ENCODE measurements around the gene GTSE1. TPM values are rescaled to one million over a fixed set of nuclear protein-coding genes. Genes with fewer than 3 reads are reported as not detected.
A peak's percentile ranks its signal among the peaks of the same experiment; 100 is the strongest.
"Not testable (repeated sequence)": the region's sequence is repeated elsewhere in the genome, so short reads cannot be mapped to it uniquely, and the experiment has no call there.

GTSE1 gene
- total RNA-seq, 2 experiments from 2014 or later, result 96.4 to 103 TPM

DNA sequence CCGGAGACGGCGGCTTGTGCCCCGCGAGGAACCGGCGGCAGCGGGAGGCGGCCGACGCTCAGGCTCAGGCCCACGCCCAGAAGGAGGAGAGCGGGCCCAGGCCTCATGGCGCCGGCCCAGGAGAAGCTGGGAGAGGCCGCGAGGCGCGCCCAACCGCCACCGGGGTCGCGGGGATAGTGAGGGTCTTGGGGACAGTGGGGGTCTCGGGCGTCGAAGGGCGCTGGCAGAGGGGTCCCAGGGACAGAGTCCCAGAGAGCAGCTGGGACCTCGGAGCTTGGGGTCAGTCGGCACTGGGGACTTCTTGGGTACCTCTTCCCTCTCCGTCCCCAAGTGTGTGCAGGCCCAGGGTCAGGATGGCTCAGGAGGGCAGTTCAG is 33.5 kb upstream of the GTSE1 start, which contains the start of gene PKDREJ:
Gene PKDREJ, minus strand, starts transcription at position 128 of the 375 bp plus-strand sequence. Its CDS starts 21 bp downstream, at position 107.
- Mint-ChIP-seq H3K36me3 (ENCODE audit: low read depth) (peaks cover 24% of the 10 kb centered on the region), H3K4me1 (peaks cover 12% of the 10 kb centered on the region), H3K27me3 (peaks cover 81% of the 10 kb centered on the region), H3K9me3 (peaks cover 30% of the 10 kb centered on the region), H3K4me3 (no peak within 1 kb of the TSS), H3K27ac (no peak within 1 kb of the TSS)
- ChIA-PET POLR2A (no interaction called here), CTCF (interaction anchor here (0.6 kb wide), 1 partner anchor 40 kb away, joined by 3 read pairs; no protein-coding TSS in a partner anchor)
- no peak for DNase-seq

DNA sequence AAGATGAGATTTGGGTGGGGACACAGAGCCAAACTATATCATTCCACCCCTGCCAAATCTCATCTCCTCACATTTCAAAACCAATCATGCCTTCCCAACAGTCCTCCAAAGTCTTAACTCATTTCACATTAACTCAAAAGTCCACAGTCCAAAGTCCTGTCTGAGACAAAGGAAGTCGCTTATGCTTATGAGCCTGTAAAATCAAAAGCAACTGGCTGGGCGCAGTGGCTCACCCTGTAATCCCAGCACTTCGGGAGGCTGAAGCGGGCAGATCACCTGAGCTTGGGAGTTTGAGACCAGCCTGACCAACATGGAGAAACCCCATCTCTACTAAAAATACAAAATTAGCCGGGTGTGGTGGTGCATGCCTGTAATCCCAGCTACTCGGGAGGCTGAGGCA is 32.1 kb upstream of the GTSE1 start:
- H3K27me3 Mint-ChIP-seq, result peaks cover 70% of the 10 kb centered on the region
- CTCF ChIA-PET, result interaction anchor here (1.3 to 1.6 kb wide), 2 partner anchors 9 to 16 kb away, joined by 3 to 4 read pairs; no protein-coding TSS in a partner anchor
- POLR2A ChIA-PET, H3K27ac Mint-ChIP-seq, H3K4me3 Mint-ChIP-seq, DNase-seq: not testable (repeated sequence)
- peaks cover 24% of the 10 kb centered on the region for H3K36me3 Mint-ChIP-seq (ENCODE audit: low read depth)
- peaks cover 15% of the 10 kb centered on the region for H3K4me1 Mint-ChIP-seq
- peaks cover 25% of the 10 kb centered on the region for H3K9me3 Mint-ChIP-seq

DNA sequence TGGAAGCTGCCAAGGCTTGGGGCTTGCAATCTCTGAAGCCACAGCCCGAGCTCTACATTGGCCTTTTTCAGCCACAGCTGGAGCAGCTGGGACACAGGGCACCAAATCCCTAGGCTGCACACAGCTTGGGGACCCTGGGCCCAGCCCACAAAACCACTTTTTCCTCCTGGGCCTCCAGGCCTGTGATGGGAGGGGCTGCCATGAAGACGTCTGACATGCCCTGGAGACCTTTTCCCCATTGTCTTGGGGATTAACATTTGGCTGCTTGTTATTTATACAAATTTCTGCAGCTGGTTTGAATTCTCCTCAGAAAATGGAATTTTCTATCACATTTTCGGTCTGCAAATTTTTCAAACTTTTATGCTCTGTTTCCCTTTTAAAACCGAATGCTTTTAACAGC is 31.0 kb upstream of the GTSE1 start:
- Mint-ChIP-seq H3K36me3 (ENCODE audit: low read depth) (peaks cover 24% of the 10 kb centered on the region), H3K4me1 (peaks cover 17% of the 10 kb centered on the region), H3K27me3 (peaks cover 58% of the 10 kb centered on the region), H3K9me3 (peaks cover 25% of the 10 kb centered on the region)
- H3K4me3 Mint-ChIP-seq, H3K27ac Mint-ChIP-seq, POLR2A ChIA-PET, DNase-seq: not testable (repeated sequence)
- CTCF ChIA-PET, result interaction anchor here (0.6 to 1.6 kb wide), 4 partner anchors 10 to 149 kb away, joined by 3 to 4 read pairs (median 3); no protein-coding TSS in a partner anchor

DNA sequence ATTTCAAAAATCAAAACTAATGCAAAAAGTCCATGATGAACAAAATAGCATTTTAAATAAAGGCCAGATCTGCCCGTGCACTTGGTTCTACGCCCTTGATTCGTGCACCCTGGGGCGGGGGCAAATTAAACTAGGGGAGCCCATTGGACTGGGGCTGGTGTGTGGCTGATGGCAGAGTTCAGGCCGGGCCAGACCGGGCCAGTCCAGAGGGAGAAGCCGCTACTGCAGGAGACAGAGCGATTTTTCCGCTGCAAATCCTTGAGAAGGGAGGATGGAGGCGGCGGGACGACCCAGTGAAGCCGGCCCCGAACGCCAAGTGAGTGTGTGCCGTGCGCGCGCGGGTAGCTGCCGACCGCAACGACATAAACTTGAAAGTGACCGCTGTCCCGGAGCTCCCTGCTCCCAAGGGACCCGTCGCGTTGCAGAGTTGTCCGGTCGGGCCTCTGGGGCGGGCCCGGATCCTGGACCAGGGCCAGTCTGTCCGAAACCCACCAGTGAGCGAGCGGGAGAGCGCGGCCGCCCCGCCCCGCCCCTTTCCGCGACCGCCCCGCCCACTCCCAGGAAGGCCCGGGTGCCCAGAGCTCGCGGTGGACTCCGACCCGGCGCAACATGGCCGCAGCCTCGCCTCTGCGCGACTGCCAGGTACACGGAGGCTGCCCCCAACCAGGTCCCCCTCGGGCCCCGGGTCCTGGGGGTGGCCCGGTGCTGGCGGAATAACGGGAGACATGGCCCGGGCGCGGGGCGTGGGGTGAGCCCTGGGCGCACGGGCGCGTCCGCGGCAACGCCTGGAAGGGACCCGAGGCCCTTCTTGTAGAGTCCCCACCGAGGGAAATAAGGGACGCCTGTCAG is 29.0 kb upstream of the GTSE1 start, which contains the start of gene TTC38:
Gene TTC38, plus strand, starts transcription at position 578 of the 849 bp plus-strand sequence. Its CDS starts 32 bp downstream, at position 610.
- Mint-ChIP-seq H3K4me3 (peak within 1 kb of the TSS; percentile 81), H3K36me3 (ENCODE audit: low read depth) (peaks cover 19% of the 10 kb centered on the region), H3K4me1 (peaks cover 17% of the 10 kb centered on the region), H3K9me3 (peaks cover 19% of the 10 kb centered on the region), H3K27ac (peak within 1 kb of the TSS; percentile 83), H3K27me3 (peaks cover 39% of the 10 kb centered on the region)
- ChIA-PET POLR2A (interaction anchor here (0.8 kb wide), 1 partner anchor 10 kb away, joined by 4 read pairs; no protein-coding TSS in a partner anchor), CTCF (interaction anchor here (1.1 to 1.5 kb wide), 5 partner anchors 10 to 117 kb away, joined by 3 to 5 read pairs (median 5); partner anchors contain the start of gene PPARA)
- peak; percentile 54 for DNase-seq

DNA sequence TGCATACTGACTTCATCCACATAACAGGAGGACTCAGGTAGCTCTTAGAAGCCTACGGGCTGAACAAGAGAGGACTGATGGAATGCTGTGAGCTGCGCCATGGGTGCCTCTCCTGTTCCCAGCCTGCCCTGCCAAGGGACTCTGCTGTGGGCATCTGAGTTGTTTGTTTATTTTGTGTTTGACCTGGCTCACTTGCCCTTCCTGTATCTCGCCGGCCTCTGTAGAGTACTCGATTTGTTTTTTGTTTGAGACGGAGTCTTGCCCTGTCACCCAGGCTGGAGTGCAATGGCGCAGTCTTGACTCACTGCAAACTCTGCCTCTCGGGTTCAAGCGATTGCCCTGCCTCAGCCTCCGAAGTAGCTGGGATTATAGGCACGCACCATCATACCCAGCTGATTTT is 27.1 kb upstream of the GTSE1 start:
- Mint-ChIP-seq H3K4me1 (peaks cover 13% of the 10 kb centered on the region), H3K27ac (no peak overlapping the region), H3K4me3 (peak overlapping the region; percentile 30), H3K27me3 (peaks cover 25% of the 10 kb centered on the region), H3K9me3 (peaks cover 12% of the 10 kb centered on the region), H3K36me3 (ENCODE audit: low read depth) (peaks cover 11% of the 10 kb centered on the region)
- CTCF ChIA-PET, result interaction anchor here (0.8 to 1.5 kb wide), 5 partner anchors 10 to 24 kb away, joined by 3 to 5 read pairs (median 3); no protein-coding TSS in a partner anchor
- POLR2A ChIA-PET, result no interaction called here
- no peak for DNase-seq

DNA sequence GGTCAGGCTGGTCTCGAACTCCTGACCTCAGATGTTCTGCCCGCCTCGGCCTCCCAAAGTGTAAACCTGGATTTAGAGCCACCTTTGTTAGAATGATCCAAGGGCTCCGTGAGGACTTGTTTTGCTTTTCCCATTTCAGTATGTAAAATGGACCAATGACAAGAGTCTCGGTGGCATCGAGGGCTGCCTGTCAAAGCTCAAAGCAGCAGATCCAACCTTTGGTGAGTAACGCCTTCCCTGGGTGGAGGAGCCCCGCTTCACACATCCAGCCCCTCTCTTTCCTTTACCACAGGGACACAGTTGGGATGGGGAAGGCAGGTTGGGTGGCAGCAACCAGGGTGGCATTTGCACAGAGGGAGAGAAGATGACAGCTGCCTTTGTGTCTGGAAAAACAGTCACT is 24.5 kb upstream of the GTSE1 start:
- no peak for DNase-seq
- Mint-ChIP-seq H3K4me1 (peaks cover 11% of the 10 kb centered on the region), H3K4me3 (no peak overlapping the region), H3K9me3 (no peaks in the 10 kb centered on the region), H3K36me3 (ENCODE audit: low read depth) (peaks cover 18% of the 10 kb centered on the region), H3K27ac (no peak overlapping the region), H3K27me3 (peaks cover 3% of the 10 kb centered on the region)
- ChIA-PET CTCF (interaction anchor here (1.0 kb wide), 1 partner anchor 266 kb away, joined by 3 read pairs; no protein-coding TSS in a partner anchor), POLR2A (no interaction called here)

DNA sequence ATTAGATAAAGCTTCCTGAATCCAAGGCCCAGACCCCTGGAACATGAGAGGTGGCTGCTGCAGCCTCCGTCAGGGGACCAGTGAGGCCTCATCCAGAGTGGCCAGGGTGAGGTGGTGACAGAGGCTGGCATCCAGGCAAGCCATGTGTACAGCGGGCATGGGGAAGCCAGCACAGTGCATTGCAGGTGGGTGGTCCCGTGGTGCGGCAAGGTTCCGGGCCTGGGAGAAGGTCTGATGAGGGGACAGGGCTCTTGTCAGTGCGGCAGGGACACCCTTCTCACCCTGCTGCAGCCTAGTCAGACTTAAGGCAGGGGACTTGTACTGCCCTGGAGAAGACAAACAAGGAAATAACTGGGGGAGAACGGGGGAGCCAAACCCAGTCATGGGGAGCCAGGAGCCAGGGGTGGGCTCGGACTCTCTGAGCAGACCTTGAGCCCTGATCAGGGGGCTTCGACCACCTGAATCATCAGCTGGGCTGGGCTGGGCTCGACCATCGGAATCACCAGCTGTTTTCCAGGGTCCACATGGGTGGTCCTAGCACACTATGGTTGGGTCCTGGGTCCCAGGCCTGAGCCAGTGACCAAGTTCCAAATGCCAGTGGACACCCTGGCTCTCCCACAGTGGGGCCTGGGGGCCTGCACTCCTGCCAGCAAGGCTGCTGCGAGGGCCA is 23.8 kb upstream of the GTSE1 start:
- no peak overlapping the region for H3K27ac Mint-ChIP-seq
- peaks cover 18% of the 10 kb centered on the region for H3K36me3 Mint-ChIP-seq (ENCODE audit: low read depth)
- peaks cover 6% of the 10 kb centered on the region for H3K4me1 Mint-ChIP-seq
- no peaks in the 10 kb centered on the region for H3K27me3 Mint-ChIP-seq
- no peaks in the 10 kb centered on the region for H3K9me3 Mint-ChIP-seq
- ChIA-PET POLR2A (no interaction called here), CTCF (interaction anchor here (1.0 kb wide), 1 partner anchor 266 kb away, joined by 3 read pairs; no protein-coding TSS in a partner anchor)
- H3K4me3 Mint-ChIP-seq, result no peak overlapping the region
- no peak for DNase-seq

DNA sequence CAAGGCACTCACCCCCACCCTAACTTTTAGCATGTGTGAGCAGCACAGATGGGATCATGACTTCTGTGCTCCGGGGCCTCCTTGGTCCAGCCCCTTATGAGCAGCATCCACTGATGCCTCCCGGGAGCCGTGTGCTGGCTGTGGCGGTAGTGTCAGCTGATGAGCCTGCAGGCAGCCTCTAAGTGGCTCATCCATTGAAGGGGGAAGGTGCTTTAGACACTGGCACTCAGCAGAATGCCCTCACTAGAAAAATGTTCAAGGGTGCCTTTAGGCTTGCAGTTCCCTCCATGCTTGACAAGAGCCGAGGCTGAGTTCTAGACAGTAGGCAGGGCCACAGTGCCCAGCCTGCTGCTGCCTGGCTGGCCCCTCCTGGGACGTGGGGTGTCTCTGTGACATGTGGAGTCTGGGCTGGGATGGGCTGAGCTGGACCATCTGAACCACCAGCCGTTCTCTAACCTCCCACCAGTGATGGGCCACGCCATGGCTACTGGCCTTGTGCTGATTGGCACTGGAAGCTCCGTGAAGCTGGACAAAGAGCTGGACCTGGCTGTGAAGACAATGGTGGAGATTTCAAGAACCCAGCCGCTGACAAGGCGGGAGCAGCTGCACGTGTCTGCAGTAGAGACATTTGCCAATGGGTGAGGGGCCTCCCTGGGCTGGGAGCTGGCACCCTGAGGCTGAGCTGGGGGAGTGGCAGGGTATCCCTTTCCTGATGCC is 23.1 kb upstream of the GTSE1 start:
- H3K36me3 Mint-ChIP-seq (ENCODE audit: low read depth), result peaks cover 21% of the 10 kb centered on the region
- CTCF ChIA-PET, result no interaction called here
- POLR2A ChIA-PET, result no interaction called here
- H3K4me1 Mint-ChIP-seq, result peaks cover 3% of the 10 kb centered on the region
- no peak overlapping the region for H3K4me3 Mint-ChIP-seq
- DNase-seq, result no peak
- H3K27ac Mint-ChIP-seq, result no peak overlapping the region
- no peaks in the 10 kb centered on the region for H3K27me3 Mint-ChIP-seq
- no peaks in the 10 kb centered on the region for H3K9me3 Mint-ChIP-seq

DNA sequence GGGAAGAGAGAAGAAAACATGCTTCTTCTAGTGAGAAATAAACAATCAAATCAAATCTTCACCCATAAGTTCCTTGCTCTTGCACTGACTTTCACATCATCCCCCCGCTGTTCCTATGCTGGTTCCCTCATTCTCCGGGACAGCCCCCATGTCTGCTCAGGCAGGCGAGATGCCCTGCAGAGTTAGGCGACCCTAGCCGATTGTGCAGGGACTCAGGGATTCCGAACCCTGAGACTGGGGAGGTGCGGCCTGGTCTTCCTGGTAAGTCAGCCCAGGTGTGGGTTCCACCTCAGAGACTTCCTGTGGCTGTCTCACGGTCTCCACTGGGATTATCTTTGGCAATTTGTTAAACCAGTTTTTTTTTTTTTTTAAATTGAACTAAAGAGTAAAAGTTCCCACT is 22.3 kb upstream of the GTSE1 start:
- CTCF ChIA-PET, result no interaction called here
- H3K27me3 Mint-ChIP-seq, result no peaks in the 10 kb centered on the region

DNA sequence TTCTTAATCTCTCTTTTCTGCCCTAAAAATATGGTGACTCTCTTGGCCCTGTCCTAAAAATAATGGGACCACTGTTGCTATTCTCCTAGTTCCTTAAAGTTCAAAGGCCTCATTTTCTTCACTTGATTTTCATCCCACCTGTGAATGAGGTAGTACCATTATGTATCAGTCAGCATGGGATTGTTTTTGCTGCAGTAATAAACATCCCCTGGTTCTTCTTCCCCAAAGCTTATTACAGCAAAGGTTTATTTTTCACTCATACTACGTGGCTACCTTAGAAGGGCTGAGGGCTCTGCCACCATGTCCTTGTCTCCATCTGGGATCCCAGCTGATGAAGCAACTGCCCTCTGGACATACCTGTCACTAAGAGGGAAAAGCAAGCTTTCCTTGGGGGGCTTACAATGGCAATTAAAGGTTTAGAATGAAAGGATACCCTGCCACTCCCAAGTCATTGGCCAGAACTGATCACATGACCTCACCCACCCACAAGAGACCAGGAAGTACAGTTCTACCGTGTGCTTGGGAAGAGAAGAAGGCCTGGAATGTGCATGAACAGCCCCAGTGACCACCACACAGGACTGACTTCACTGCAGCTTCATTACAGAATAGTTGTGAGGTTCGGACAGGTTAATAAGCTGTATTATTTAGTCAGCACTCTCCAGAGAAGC is 21.1 kb upstream of the GTSE1 start:
- CTCF ChIA-PET, result interaction anchor here (1.1 kb wide), 1 partner anchor 12 kb away, joined by 3 read pairs; no protein-coding TSS in a partner anchor
- H3K27me3 Mint-ChIP-seq, result no peaks in the 10 kb centered on the region
- no peak overlapping the region for H3K4me3 Mint-ChIP-seq
- H3K27ac Mint-ChIP-seq, result no peak overlapping the region
- H3K9me3 Mint-ChIP-seq, result no peaks in the 10 kb centered on the region
- POLR2A ChIA-PET, result no interaction called here
- no peaks in the 10 kb centered on the region for H3K4me1 Mint-ChIP-seq
- peaks cover 21% of the 10 kb centered on the region for H3K36me3 Mint-ChIP-seq (ENCODE audit: low read depth)
- DNase-seq, result no peak

More for the DNA sequence above, 22.3 kb upstream of the GTSE1 start:
- no peak overlapping the region for H3K27ac Mint-ChIP-seq
- no peak for DNase-seq
- H3K36me3 Mint-ChIP-seq (ENCODE audit: low read depth), result peaks cover 21% of the 10 kb centered on the region
- H3K4me3 Mint-ChIP-seq, result no peak overlapping the region
- H3K9me3 Mint-ChIP-seq, result no peaks in the 10 kb centered on the region
- POLR2A ChIA-PET, result no interaction called here
- H3K4me1 Mint-ChIP-seq, result peaks cover 3% of the 10 kb centered on the region

DNA sequence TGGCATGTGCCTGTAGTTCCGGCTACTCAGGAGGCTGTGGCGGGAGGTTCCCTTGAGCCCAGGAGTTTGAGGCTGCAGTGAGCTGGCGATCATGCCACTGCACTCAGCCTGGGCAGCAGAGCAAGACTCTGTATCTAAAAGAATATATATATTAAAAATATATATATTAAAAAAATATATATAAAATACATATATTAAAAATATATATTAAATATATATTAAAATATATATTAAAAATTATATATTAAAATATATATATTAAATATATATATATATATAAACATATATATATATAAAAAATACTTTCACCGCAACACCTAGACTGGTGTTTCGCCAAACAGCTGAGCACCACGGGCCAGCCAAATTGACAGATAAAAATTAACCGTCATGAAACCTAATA is 20.1 kb upstream of the GTSE1 start:
- ChIA-PET CTCF (interaction anchor here (1.1 to 2.3 kb wide), 4 partner anchors 9 to 22 kb away, joined by 3 to 12 read pairs (median 4); partner anchors contain the start of gene TTC38), POLR2A (interaction anchor here (1.3 kb wide), 1 partner anchor 9 kb away, joined by 4 read pairs; the partner anchor contains the start of gene TTC38)
- Mint-ChIP-seq H3K4me1 (peaks cover 3% of the 10 kb centered on the region), H3K27ac (no peak overlapping the region), H3K36me3 (ENCODE audit: low read depth) (peaks cover 21% of the 10 kb centered on the region), H3K27me3 (no peaks in the 10 kb centered on the region), H3K9me3 (no peaks in the 10 kb centered on the region), H3K4me3 (no peak overlapping the region)
- DNase-seq, result no peak

All from activated CD4-positive, alpha-beta T cell treated with anti-CD3 and anti-CD28 coated beads, Interleukin-2, amount 10 ng/mL, durations not matched to agents 7 days and 5 days (primary cell).